Measurements from ENCODE around the gene TCTN1. TPM values are rescaled to one million over a fixed set of nuclear protein-coding genes. Genes with fewer than 3 reads are reported as not detected.
A peak's percentile ranks its signal among the peaks of the same experiment; 100 is the strongest.

Gene TCTN1
- total and polyA plus RNA-seq, 2 of the 13 experiments (the other 11 are each of a cell fraction or from before 2014, with no cell fraction given): 13.6 to 16.0 TPM

- TF ChIP-seq ZBTB3 (CRISPR knock-in tag; IDR thresholded peaks at IDR 0.05; ENCODE audit: borderline replicate concordance, low read depth): no peak
- peak; percentile 81 for TF ChIP-seq ZNF292 (CRISPR knock-in tag; IDR thresholded peaks at IDR 0.05; ENCODE audit: borderline replicate concordance, low read depth)
- peak; percentile 63; the same call in 1 of the 2 replicates for TF ChIP-seq CSRNP1 (CRISPR knock-in tag; IDR thresholded peaks at IDR 0.05)
- TF ChIP-seq NFKB2 (CRISPR knock-in tag; IDR thresholded peaks at IDR 0.05; ENCODE audit: borderline replicate concordance): peak; percentile 74; the same call in 1 of the 2 replicates
- peak; percentile 84 for TF ChIP-seq ZNF691 (CRISPR knock-in tag; IDR thresholded peaks at IDR 0.05; ENCODE audit: borderline replicate concordance, low read depth)
- no peak for TF ChIP-seq KDM5A (IDR thresholded peaks at IDR 0.05; ENCODE audit: borderline replicate concordance, low read length)
- TF ChIP-seq SRSF1 (optimal IDR thresholded peaks at IDR 0.05; ENCODE audit: low read depth, low read length): peak; percentile 33
- TF ChIP-seq MLLT10 (CRISPR knock-in tag; IDR thresholded peaks at IDR 0.05): no peak
- TF ChIP-seq ZMYM4 (CRISPR knock-in tag; IDR thresholded peaks at IDR 0.05): peak; percentile 66
- TF ChIP-seq ZHX2 (IDR thresholded peaks at IDR 0.05; ENCODE audit: low read depth): no peak
- TF ChIP-seq ZHX2 (CRISPR knock-in tag; IDR thresholded peaks at IDR 0.05; ENCODE audit: borderline replicate concordance): no peak
- no peak for TF ChIP-seq REPIN1 (CRISPR knock-in tag; IDR thresholded peaks at IDR 0.05; ENCODE audit: borderline replicate concordance, low read depth)
- 0 out of 2 replicates have a peak, but pooled peaks have one; percentile 51 for TF ChIP-seq ZNF782 (CRISPR knock-in tag; IDR thresholded peaks at IDR 0.05; ENCODE audit: borderline replicate concordance)
- TF ChIP-seq ZFY (CRISPR knock-in tag; IDR thresholded peaks at IDR 0.05): peak; percentile 98
- TF ChIP-seq ZC3H4 (CRISPR knock-in tag; IDR thresholded peaks at IDR 0.05; ENCODE audit: borderline replicate concordance): no peak
- no peak for TF ChIP-seq KLF6 (CRISPR knock-in tag; IDR thresholded peaks at IDR 0.05)
- TF ChIP-seq PAX8 (CRISPR knock-in tag; IDR thresholded peaks at IDR 0.05; ENCODE audit: borderline replicate concordance): peak; percentile 85; the same call in 1 of the 2 replicates
- TF ChIP-seq NFYC (CRISPR knock-in tag; IDR thresholded peaks at IDR 0.05): 0 out of 2 replicates have a peak, but pooled peaks have one; percentile 38
- TF ChIP-seq HDAC6 (IDR thresholded peaks at IDR 0.05; ENCODE audit: low read depth, low read length): no peak
- TF ChIP-seq SRSF4 (IDR thresholded peaks at IDR 0.05; ENCODE audit: low read depth, low read length, poor library complexity, severe bottlenecking): no peak
Observed at GRCh38 chr12:110613771-110614684, at the start of gene TCTN1 (continued).
